Keratinocyte (primary cell): ENCODE measurements around the gene CD79A. TPM values are rescaled to one million over a fixed set of nuclear protein-coding genes. Genes with fewer than 3 reads are reported as not detected.

ENCODE experiments used
- DNase-seq: peaks from one replicate; pipeline ENCODE4 v3.0.0-alpha.2; 2011; ENCODE audit warnings: low read depth, missing footprints, low spot score
- FAIRE-seq: peaks from 2 replicates; lab custom pipeline; 2011; peaks lifted over from hg19 to GRCh38; lab: Jason Lieb, UNC
- H2AFZ ChIP-seq: 2 replicates; pipeline ENCODE4 v1.6.0; 2012; ENCODE audit warnings: low read length, control low read depth, inconsistent platforms; ENCODE audit not compliant: control insufficient read depth
- H3K27ac ChIP-seq: 2 replicates; pipeline ENCODE4 v1.5.1; 2011; ENCODE audit warnings: low read length; ENCODE audit not compliant: control insufficient read depth, insufficient read depth
- H3K27me3 ChIP-seq: 3 replicates; pipeline ENCODE4 v1.6.0; 2011; ENCODE audit warnings: low read length; ENCODE audit not compliant: control insufficient read depth, insufficient read depth; ENCODE audit errors: extremely low read depth
- H3K36me3 ChIP-seq, 2 experiments: 2 replicates in 1 of 2; 3 replicates in 1 of 2; pipeline ENCODE4 v1.5.1; 2011; ENCODE audit warnings: low read length in 2 of 2, mild to moderate bottlenecking in 1 of 2; ENCODE audit not compliant: control insufficient read depth in 2 of 2, insufficient read depth in 2 of 2; ENCODE audit errors: extremely low read depth in 1 of 2
- H3K4me1 ChIP-seq: 3 replicates; pipeline ENCODE4 v1.5.1; 2011; ENCODE audit warnings: low read length; ENCODE audit not compliant: control insufficient read depth, insufficient read depth; ENCODE audit errors: extremely low read depth
- H3K4me2 ChIP-seq: 3 replicates; pipeline ENCODE4 v1.6.0; 2011; ENCODE audit warnings: low read depth, low read length; ENCODE audit not compliant: control insufficient read depth, insufficient read depth; ENCODE audit errors: extremely low read depth
- H3K4me3 ChIP-seq, 3 experiments: fragments of 200-600 bp in 1 of 3; sonication (generic) in 1 of 3; 2 replicates in 2 of 3; 3 replicates in 1 of 3; pipeline ENCODE4 v1.5.1; 2011 to 2016; ENCODE audit warnings: low read length in 3 of 3, mild to moderate bottlenecking in 3 of 3, control low read depth in 2 of 3, inconsistent platforms in 1 of 3, low read depth in 1 of 3, mixed read lengths in 1 of 3, mixed run types in 1 of 3, moderate library complexity in 1 of 3; ENCODE audit not compliant: control insufficient read depth in 2 of 3, insufficient read depth in 2 of 3; ENCODE audit errors: extremely low read depth in 1 of 3
- H3K79me2 ChIP-seq: 2 replicates; pipeline ENCODE4 v1.6.0; 2012; ENCODE audit warnings: low read length; ENCODE audit not compliant: control insufficient read depth, insufficient read depth
- H3K9ac ChIP-seq: 3 replicates; pipeline ENCODE4 v1.6.0; 2011; ENCODE audit warnings: low read length; ENCODE audit not compliant: control insufficient read depth, insufficient read depth; ENCODE audit errors: extremely low read depth
- H3K9me1 ChIP-seq: 3 replicates; pipeline ENCODE4 v1.6.0; 2011; ENCODE audit warnings: low read length; ENCODE audit not compliant: control insufficient read depth, insufficient read depth; ENCODE audit errors: extremely low read depth
- H3K9me3 ChIP-seq: 2 replicates; pipeline ENCODE4 v1.5.1; 2012; ENCODE audit warnings: low read depth, low read length; ENCODE audit not compliant: control insufficient read depth
- H4K20me1 ChIP-seq: 3 replicates; pipeline ENCODE4 v1.6.0; 2011; ENCODE audit warnings: low read length; ENCODE audit not compliant: control insufficient read depth, insufficient read depth; ENCODE audit errors: extremely low read depth
- CTCF ChIP-seq, 3 experiments: IDR thresholded peaks in 1 of 3; conservative IDR thresholded peaks in 1 of 3; optimal IDR thresholded peaks in 1 of 3; 2 replicates in 2 of 3; 3 replicates in 1 of 3; pipeline versions ENCODE3 to v1.5.1; 2011; ENCODE audit warnings: low read length in 3 of 3, mild to moderate bottlenecking in 3 of 3, moderate library complexity in 2 of 3, control low read depth in 1 of 3, inconsistent platforms in 1 of 3; ENCODE audit not compliant: insufficient read depth in 2 of 3; ENCODE audit errors: extremely low read depth in 1 of 3
- EZH2 ChIP-seq: IDR thresholded peaks from one replicate; pipeline ENCODE4 v1.6.1; 2012; ENCODE audit warnings: inconsistent platforms, mild to moderate bottlenecking, low read length, moderate library complexity
- dilution Hi-C: fragments of 300-500 bp; cut with MboI; formaldehyde crosslinking; loops from one replicate; pipeline ENCODE4 v1.7.0; 2020; ENCODE audit warnings: low sequenced_read_pairs; ENCODE audit not compliant: extremely low pct_ligation_motif_present
- polyA plus RNA-seq, 5 experiments: library from polyadenylated mRNA; depleted of rRNA in 3 of 5; stranded (reverse) in 3 of 5; stranded (forward) in 1 of 5; unstranded in 1 of 5; fragments of >200 nt; gene quantifications; 1 replicate in 1 of 5; 2 replicates in 3 of 5; 3 replicates in 1 of 5; pipeline versions ENCODE4 v1.2.1 to v1.2.3, GENCODE V29; 2011 to 2012; ENCODE audit warnings: missing spikeins in 2 of 5, low read depth in 1 of 5, low replicate concordance in 1 of 5

CD79A gene
- polyA plus RNA-seq, 1 donor (not counting 4 experiments of a cell fraction or from before 2014, with no cell fraction given) = 0.07 TPM

GRCh38 chr19:41887711-41888382 is 10.8 kb downstream of the CD79A start:
- peaks cover 58% of the 10 kb centered on the region for H3K79me2 ChIP-seq
- peaks cover 27 to 28% of the 10 kb centered on the region in 2 experiments for H3K36me3 ChIP-seq
- peaks cover 39% of the 10 kb centered on the region for H3K4me1 ChIP-seq
- peak overlapping the region; percentile 74 for H3K4me2 ChIP-seq
- no peaks in the 10 kb centered on the region for H3K27me3 ChIP-seq
- peaks cover 6% of the 10 kb centered on the region for H3K9me1 ChIP-seq
- DNase-seq = peak; percentile 98
- no peaks in the 10 kb centered on the region for H3K9me3 ChIP-seq
- H2AFZ ChIP-seq = no peak overlapping the region
- H3K27ac ChIP-seq = peak overlapping the region; percentile 82
- H3K9ac ChIP-seq = peak overlapping the region; percentile 80
- peak; percentile 88 for FAIRE-seq
- TF ChIP-seq EZH2 (no peak), CTCF (optimal IDR thresholded peaks at IDR 0.05 in 1 of 3, IDR thresholded peaks at IDR 0.05 in 1 of 3, conservative IDR thresholded peaks at IDR 0.05 in 1 of 3; ENCODE audit: extremely low read depth in 1 of 3, insufficient read depth in 2 of 3, low read length in 3 of 3) (peak; percentile 49 to 61 (median 50))
- dilution Hi-C loops = no loop called here
- no peaks in the 10 kb centered on the region for H4K20me1 ChIP-seq
- peak overlapping the region in 2 of 3 experiments; percentile 31 to 43 for H3K4me3 ChIP-seq

GRCh38 chr19:41888926-41889325 is 11.8 kb downstream of the CD79A start:
- FAIRE-seq (no peak), DNase-seq (no peak)
- Histone ChIP-seq H3K27me3 (no peaks in the 10 kb centered on the region), H3K27ac (no peak overlapping the region), H3K9ac (no peak overlapping the region), H3K9me1 (peaks cover 6% of the 10 kb centered on the region), H3K36me3 (peaks cover 30 to 31% of the 10 kb centered on the region in 2 experiments), H3K4me3 (no peak overlapping the region), H3K4me1 (peaks cover 36% of the 10 kb centered on the region), H2AFZ (no peak overlapping the region), H4K20me1 (no peaks in the 10 kb centered on the region), H3K4me2 (no peak overlapping the region), H3K79me2 (peaks cover 53% of the 10 kb centered on the region), H3K9me3 (no peaks in the 10 kb centered on the region)
- dilution Hi-C loops = no loop called here
- no peak for TF ChIP-seq CTCF (optimal IDR thresholded peaks at IDR 0.05 in 1 of 3, IDR thresholded peaks at IDR 0.05 in 1 of 3, conservative IDR thresholded peaks at IDR 0.05 in 1 of 3; ENCODE audit: extremely low read depth in 1 of 3, insufficient read depth in 2 of 3, low read length in 3 of 3)
- TF ChIP-seq EZH2 = no peak
